NCI-H2196 treated with DMSO at 0.1 percent for 48 hours (cell line): ENCODE data around the gene MAN2A1.
A peak's percentile ranks its signal among the peaks of the same experiment; 100 is the strongest.
"Not testable (repeated sequence)": the region's sequence is repeated elsewhere in the genome, so short reads cannot be mapped to it uniquely, and the experiment has no call there.

ENCODE experiments used
- DNase-seq: peaks from one replicate; lab custom pipeline; 2025; ENCODE audit not compliant: unreplicated experiment; lab: John Stamatoyannopoulos, UW

MAN2A1 gene

DNA sequence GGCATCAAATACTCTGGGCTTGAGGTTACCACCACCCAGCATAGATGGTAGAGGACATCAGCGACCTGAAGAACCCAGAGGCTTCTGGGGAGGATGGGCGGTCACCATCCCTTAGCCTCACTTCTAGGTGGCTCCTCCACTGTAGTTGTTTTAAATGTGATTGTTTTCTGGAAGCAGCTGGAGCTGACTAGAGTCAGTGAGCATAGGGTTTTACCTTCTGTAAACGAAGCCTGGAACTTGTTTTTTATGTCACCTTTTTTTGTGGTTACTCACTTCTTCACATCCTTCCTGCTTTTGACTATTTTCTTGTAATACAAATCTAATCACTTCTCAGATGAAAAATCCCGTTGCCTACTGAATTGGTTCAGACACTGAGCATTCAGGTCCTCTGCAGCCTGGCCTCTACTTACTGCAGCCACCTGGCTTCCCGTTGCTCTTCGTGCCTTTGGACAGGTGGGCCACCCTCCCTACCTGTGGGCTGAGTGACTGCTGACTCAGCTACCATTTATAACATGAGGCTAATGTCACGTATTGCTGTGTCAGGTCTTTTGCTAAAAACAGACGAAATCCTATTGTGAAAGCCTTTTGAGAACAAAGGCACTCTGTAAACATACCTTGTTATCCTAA lies 167.8 kb downstream of the MAN2A1 start:
- DNase-seq = no peak

DNA sequence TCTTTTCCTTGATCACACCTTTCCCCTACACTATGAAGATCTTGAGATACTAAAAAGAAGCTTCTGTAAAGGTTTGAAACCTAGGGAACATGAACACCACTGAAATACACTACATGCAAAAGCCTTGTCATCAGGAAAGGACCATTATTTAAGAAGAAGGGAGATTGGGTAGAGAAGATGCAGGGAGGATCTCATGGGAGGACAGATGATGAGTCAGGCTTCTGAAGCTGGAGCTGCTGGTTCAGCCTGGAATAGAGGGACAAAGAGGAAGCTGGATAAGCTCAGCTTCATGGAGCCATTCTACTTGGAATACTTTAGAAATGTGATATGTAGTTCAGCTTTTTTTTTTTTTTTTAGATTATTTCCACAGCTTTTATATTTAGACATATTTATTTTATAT lies 169.8 kb downstream of the MAN2A1 start:
- DNase-seq = no peak

DNA sequence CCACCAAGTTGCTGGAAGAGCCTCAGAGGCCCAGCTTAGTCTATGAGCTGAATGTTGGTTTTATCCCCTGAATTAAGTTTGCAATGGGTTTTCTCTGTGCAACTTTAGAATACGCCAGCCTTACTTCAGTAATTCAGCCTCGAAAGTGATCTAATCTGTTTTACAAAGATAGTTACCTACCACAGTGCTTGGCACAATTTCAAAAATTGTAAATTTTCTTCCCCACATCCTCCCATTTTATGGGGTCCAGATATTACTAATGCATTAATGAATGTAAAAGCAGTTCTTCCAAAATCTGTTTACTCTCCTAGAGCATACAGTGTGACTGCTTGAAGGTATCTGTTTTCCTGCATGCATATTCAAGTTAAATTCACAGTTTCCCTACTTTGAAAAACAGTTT lies 172.6 kb downstream of the MAN2A1 start:
- no peak for DNase-seq

DNA sequence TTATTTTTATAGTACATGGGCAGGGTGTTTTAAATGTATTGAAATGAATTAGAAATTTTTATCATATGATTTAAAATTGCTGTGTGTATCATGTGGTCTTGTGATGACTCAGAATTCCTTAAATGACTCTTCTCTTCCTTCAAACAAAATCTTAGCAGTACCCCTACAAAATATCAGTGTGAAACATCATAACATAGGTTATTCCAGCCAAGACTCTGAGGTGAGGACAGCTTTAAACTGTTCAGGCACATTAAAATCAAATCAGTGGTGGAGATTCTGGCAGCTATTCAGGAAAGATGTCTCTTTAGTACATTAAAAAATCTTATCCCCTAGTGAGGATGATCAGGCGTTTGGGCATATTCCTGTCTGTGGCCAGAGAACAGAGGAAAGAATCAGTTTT lies 174.0 kb downstream of the MAN2A1 start:
- DNase-seq = no peak

DNA sequence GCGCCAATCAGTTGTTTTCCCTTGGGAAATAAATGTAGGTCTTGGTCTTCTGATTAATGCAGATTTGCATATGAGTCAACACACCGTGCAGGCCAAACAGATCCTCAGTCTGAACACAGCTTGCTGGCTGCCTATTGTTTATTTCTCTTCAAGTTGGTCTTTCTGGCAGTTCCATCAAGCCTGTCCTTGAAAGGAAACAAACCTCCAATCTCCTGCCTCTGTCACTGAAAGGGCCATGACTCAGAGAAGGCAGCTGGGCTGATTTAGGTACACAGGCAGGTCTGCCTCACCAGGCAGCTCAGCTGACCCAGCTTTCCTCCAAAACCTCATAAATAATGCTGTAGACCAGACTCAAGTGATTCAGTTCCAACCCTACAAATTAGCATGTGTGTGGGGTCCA lies 175.9 kb downstream of the MAN2A1 start:
- peak; percentile 75 for DNase-seq

DNA sequence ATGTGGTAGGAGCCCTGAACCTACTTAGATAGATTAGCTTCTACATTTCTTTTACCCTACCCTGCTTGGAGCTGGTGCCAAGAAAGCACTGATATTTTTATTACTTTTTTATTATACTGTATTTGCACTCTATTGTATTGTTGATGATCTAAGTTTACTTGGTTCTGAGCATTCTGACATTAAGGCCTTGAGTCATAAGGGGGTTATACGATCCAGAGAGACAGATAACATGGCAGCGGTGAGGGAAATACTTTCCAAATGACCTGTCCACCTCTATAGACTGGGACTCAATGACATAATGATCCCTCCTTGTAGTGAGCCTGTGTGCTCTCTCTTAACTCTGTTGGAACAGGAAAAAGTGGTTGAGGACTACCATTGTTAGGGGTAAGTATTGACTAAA lies 176.3 kb downstream of the MAN2A1 start:
- DNase-seq = peak; percentile 50

DNA sequence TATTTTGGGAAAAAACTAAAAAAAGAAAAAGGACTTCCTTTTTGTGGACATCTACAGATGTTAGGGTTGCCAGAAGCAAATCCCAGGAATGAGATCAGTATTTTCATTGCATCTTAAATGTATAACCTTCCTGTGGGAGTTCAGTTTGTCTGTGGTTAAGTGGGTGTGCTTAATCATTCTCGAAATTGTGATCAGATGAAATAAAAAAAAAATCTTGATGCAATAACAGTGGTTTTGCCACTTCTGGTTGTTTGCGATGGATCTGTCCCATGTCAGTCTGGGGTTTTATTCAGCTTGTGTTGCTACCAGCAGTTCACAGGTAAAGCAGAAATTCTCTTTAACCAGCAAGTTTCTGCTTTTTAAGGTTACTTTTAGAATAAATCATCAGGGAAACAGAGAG lies 179.0 kb downstream of the MAN2A1 start:
- DNase-seq = no peak

DNA sequence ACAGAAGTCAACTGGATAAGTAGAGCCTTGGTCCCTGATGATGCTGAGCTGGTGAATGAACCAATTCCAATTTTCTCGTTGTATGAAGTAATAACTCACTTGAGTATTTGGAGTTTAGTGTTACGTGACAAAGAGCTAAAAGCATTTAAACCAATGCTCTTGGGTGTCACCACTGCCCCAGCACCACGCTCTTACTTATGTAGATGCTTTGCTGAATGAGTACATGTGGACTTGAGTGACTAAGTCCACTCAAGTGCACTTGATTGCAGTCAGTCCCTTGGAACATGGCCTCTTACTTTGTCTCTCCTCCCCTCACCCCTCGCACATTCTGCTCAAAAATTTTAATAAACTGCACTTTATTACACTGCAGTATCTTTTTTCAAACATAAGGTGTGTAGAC lies 184.0 kb downstream of the MAN2A1 start:
- no peak for DNase-seq

DNA sequence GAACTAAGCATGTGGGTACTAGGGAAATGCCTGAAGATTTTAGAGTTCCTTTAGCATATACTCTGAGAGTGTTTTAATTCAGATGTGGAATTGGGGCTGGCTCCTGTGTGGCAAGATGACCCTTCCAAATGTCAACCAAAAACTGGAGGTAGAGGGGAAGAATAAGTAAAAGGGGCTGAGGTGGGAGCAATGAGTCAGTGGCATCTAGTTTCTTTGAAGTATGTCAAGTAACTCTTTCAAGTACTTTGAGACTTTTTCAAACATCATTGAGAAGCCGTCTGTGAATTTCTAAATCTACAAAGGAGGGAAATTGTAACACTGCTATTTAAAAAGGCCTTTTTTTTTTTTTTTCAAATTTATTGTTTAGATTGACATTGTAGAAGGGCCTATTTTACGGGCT lies 184.4 kb downstream of the MAN2A1 start:
- no peak for DNase-seq

DNA sequence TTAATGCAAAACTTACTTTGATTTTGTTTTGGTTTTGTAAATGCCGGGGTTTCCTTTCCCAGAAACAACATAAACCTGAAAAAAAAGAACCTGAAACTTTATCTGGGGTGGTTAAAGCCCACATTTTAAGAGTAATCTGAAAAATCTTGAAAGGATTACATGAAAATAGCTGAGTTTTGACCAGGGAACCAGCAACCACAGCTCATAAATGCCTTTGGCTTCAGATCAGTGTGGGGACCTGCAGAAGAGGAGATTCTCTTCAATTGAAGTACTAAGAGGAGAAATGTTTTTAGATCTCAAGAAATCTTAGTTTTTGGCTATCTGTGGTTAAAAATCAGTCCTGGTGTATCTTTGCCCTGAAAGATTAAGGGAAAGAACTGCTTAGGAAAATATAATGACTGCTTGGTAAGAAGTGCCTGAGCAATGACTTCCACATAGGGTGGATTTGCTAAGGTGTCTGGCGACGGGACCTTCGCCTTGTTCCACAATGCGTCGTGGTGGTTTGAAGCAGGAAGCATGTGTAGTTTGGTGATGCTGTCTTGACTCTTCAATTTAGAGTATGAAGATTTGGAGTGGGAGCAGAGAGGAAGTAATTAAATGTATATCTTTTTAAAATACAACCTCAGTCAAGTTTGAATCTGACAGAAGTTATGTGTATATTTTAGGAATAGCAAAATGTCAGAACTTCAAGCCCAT lies 186.5 kb downstream of the MAN2A1 start:
- DNase-seq = no peak

DNA sequence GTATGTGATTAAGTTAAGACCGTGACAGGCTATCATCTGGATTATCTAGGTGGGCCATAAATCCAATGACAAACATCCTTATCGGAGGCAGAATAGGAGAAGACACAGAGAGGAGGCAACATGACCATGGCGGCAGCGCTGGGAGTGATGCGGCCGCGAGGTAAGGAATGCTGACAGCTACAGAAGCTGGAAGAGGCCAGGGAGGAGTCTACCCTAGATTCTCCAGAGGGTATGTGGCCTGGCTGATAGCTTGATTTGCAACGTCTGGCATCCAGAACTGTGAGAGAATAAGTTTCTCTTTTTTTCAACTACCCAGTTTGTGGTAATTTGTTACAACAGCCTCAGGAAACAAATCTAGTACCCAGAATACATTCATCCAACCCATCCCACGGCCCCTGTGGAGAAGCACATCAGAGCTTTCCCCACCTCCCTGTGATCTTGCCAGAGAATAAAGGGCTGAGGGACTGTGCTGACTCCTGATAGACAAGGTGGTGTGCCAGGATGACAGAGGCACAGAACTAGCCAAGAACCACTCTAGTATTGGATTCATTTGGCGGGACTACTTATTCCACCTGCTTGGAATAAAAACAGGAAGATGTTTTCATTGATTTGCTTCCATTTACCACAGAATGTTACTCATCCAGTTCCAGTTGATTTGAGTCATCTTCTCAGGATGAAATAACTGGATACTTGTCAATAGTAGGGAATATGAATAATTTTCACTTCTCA lies 187.4 kb downstream of the MAN2A1 start:
- DNase-seq = no peak

DNA sequence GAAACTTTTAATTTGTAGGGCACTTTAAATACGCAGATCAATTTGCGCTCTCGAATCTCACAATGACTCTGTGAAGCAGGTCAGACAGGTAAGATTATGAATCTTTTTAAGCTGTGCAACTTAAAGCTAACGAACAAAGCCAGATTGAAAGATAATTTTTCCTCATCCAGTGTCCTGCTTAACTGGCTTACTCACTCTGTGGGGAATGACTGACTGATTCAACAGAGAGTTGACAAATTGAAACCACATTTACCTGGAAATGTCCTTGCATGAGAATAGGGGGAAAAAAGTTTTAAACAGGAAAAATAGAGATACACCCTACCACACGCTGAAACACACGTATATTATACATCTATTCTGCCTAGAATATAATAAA lies 187.9 kb downstream of the MAN2A1 start:
- no peak for DNase-seq

DNA sequence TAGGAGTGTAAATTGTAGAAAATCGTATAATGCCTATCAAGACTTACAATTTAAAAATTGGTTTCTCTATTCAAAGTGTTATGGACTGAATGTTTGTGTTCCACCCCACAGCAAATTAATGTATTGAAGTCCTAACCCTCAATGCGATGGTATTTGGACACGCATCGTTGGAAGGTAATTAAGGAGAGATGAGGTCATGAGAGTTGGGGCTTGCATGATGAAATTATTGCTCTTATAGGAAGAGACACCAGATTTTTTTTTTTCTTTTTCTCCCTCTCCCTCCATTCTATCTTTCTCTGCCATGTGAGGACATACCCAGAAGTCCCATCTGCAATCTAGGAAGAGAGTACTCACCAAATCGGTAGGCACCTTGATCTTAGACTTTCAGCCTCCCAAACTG lies 189.2 kb downstream of the MAN2A1 start:
- DNase-seq = no peak

DNA sequence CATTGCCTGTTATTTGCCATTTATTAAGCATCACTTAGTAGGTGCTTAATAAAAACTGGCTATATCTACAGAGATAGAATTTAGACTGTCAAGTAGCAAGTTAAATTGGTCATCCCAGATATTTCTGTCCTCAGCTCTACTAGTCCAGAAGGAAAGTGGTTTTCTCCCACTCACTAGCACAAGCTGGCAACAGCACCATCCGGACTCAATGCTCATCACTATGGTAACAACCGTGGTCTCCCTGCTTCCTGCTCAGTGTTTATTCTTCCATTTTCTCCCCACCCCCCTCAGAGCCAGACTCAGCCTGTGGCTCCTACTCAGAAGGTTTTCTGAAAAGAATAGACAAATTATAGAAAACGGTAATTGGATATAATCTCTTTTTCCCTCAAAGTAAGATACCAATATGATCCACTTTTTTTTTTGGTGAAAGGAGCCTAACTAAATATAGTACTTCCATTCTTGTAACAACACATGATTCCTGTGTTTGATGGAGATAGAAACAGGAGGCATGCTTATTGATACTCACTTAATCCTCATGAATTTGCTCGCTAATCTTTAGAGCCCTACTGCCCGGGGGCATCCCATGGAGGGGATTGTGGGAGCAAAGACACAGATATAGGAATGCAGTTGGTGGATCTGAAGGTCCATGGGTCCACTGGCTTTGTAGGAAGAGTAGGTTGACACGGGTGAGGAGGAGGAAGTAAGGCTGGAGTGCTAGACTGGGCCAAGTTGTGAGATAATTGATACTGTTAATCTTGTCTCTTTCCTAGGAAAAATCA lies 191.4 kb downstream of the MAN2A1 start:
- no peak for DNase-seq

DNA sequence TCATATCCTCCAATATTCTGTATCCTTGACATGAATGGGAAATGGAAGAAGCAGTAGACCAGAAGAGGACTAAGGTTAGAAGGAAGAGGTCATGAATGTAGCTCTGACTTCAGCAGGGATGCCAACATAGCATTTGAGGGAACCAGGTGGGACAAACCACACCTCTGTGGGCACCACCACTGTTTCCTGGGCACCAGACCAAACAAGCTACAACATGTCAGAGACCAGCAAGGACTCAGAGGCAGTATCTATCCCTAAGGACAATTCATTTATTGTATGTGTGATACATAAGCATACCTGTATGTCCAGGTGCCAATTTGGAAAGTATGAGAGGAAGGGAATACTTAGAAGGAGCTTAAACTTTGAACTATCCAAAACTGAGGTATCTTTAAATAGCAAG lies 192.8 kb downstream of the MAN2A1 start:
- no peak for DNase-seq

DNA sequence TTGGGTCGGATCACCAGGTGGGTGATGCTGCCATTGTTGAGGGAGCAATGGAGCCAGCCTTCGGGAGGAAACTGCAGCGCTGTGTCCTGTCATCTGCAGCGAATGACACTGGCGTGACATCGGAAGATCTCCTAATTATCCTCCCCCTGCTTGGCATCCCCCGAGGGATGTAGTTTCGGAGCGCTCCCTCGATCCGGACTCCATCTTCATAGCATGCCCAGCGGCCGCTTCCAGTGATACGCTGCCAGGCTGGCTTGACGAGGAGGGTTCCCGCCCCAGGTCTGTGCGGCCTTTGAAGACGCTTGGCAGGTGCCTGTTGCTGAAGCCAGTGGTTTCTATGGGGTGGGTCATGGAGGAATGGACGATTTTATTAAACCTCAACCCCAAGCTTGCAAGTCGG lies 194.9 kb downstream of the MAN2A1 start:
- no peak for DNase-seq

DNA sequence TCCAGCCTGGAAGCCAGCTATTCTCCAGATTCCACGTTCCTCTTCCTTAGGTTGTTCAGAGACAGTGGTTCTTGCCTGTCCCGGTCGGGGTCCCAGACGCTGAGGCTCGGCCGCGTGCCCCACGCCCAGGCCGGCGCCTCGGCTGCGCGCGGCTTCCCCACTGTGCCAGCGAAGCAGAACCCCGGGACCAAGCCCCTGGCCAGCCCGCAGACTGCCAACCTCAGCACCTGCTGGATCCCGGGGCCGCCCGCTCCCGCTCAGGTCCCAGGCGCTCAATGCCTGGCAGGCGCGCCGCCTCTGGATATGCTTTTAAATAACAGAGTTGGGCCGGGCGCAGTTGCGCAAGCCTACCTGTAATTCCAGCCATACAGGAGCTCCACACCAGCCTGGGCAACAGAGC lies 195.5 kb downstream of the MAN2A1 start:
- no peak for DNase-seq

DNA sequence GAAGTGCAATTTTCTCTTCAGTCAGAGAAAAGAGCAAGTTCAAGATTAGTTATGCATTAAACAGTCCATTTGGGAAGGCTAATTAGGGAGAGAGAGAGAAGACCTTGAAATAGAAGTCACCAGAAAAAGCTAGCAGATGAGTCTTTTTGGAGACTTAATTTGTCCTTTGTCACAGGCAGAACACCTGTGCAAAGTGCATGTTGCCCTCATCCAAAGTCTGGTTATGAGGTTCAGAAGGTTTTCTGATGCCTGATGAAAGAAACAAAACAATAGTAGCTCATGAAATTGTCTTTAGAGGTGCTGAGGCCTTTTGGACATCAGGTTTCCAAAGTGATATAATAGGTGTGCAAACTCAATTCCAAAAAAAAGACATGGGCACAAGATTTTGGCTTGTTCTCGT lies 199.3 kb downstream of the MAN2A1 start:
- no peak for DNase-seq

DNA sequence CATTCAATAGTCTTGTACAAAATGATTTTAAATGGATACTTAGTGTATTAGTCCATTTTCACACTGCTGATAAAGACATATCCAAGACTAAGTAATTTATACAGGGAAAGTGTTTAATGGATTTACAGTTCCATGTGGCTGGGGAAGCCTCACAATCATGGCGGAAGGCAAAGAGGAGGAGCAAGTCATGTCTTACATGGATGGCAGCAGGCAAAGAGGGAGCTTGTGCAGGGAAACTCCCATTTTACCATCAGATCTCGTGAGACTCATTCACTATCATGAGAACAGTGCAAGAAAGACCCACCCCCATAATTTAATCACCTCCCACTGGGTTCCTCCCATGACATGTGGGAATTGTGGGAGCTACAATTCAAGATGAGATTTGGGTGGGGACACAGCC lies 203.5 kb downstream of the MAN2A1 start:
- DNase-seq = not testable (repeated sequence)

DNA sequence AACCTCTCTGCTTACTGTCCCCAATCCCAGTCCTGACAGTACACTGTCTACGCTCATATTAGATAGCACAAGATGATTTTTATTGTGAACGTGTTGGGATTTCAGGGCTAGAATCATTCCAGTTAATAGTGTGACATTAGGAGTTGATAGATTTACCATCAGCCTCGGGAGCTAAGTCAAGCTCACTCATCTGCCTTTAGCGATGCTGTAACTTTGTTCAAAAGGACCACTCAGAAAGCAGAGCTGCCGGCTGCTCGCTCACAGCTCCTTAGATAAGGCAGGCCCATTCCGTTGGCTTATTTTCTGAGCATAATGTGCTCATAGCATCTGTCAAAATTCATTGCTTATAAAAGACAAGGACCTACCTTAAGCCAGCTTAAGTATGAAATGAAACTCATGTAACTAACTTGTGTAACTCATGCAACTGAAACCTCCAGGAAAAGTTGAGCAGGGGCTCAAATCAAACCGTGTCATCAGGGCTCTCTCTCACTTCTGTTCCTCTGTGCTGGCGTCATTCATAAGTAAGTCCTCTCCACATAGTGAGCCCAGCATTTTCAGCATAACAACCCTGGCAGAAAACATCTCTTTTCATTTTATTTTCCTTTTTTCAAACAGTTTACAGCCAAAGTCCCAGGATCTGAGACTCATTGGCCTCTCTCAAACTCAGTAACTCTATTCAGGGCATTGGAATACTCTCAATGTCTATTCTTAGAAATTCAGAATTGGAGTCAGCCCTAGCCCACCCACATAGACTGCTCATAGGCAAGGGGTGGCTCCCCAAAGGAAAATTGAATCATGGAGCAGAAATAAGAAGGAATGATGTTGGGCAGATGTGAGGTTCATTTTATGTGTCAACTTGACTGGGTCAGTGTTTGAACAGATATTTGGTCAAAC lies 208.8 kb downstream of the MAN2A1 start:
- no peak for DNase-seq

DNA sequence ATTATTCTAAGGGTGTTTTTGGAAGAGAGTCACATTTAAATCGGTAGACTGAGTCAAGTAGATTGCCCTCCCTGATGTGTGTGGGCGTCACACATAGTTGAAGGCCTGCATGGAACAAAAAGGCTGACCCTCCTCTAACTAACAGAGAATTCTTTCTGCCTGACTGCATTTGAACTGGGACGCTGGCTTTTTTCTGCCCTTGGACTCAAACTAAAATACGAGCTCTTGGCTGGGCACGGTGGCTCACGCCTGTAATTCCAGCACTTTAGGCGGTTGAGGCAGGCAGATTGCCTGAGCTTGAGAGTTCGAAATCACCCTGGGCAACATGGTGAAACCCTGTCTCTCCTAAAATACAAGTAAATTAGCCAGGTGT lies 209.4 kb downstream of the MAN2A1 start:
- no peak for DNase-seq
